Measurements from ENCODE around the gene PLLP. TPM values are rescaled to one million over a fixed set of nuclear protein-coding genes. Genes with fewer than 3 reads are reported as not detected.

Gene PLLP
- total RNA-seq, 1 experiment from 2014 or later = 3.1 TPM

- no peak for TF ChIP-seq CTCF (IDR thresholded peaks at IDR 0.05 in 2 of 3, conservative IDR thresholded peaks at IDR 0.05 in 1 of 3; ENCODE audit: borderline replicate concordance in 1 of 3, insufficient read depth in 1 of 3, low read depth in 2 of 3, low read length in 2 of 3)
- no peak for TF ChIP-seq EZH2phosphoT487 (IDR thresholded peaks at IDR 0.05; ENCODE audit: borderline replicate concordance)
- no peak for TF ChIP-seq ZNF274 (IDR thresholded peaks at IDR 0.05; ENCODE audit: low read depth, low read length)
- TF ChIP-seq EZH2 (IDR thresholded peaks at IDR 0.05) = no peak
- TF ChIP-seq MAX (IDR thresholded peaks at IDR 0.05) = no peak
These were observed 26.1 kb downstream of the PLLP start (continued) for GRCh38 chr16:57258226-57258909.

- Histone ChIP-seq H3K4me2 (ENCODE audit: low read length) (no peak overlapping the region), H3K27ac (ENCODE audit: low read depth, low read length) (no peak overlapping the region), H3K9me3 (ENCODE audit: control insufficient read depth in 1 of 2, insufficient read depth in 1 of 2, low read depth in 1 of 2, low read length in 2 of 2) (no peaks in the 10 kb centered on the region), H2AFZ (ENCODE audit: low read depth, low read length, poor library complexity, severe bottlenecking) (no peak overlapping the region), H3K4me1 (ENCODE audit: control insufficient read depth in 1 of 2, insufficient read depth in 2 of 2, low read length in 2 of 2) (peaks cover 0 to 8% of the 10 kb centered on the region in 2 experiments; a peak in 1 of 4 replicates), H3K9ac (ENCODE audit: low read length) (no peak overlapping the region), H3K9me2 (ENCODE audit: insufficient read depth) (no peaks in the 10 kb centered on the region), H3K36me3 (ENCODE audit: control insufficient read depth in 1 of 2, insufficient read depth in 2 of 2, low read length in 2 of 2) (peaks cover under 1 to 4% of the 10 kb centered on the region in 2 experiments; a peak in 2 of 4 replicates), H3K4me3 (replicated peaks in 1 of 2; ENCODE audit: low read depth in 1 of 2, low read length in 2 of 2) (no peak overlapping the region), H3K79me2 (ENCODE audit: insufficient read depth, low read length) (no peaks in the 10 kb centered on the region), H4K20me1 (ENCODE audit: insufficient read depth) (no peaks in the 10 kb centered on the region), H3K27me3 (ENCODE audit: insufficient read depth, low read length) (no peaks in the 10 kb centered on the region)
- DNase-seq (ENCODE audit: low read depth, low spot score) (no peak), ATAC-seq (no peak)
- TF ChIP-seq ZFX (IDR thresholded peaks at IDR 0.05) (no peak), ELF1 (IDR thresholded peaks at IDR 0.05; ENCODE audit: borderline replicate concordance, low read depth) (no peak), POLR2A (IDR thresholded peaks at IDR 0.05; ENCODE audit: borderline replicate concordance, extremely low read depth, insufficient read depth, insufficient read length) (no peak), POLR2AphosphoS5 (IDR thresholded peaks at IDR 0.05; ENCODE audit: low read depth, low read length) (no peak), EZH2 (IDR thresholded peaks at IDR 0.05) (no peak), FOSL1 (IDR thresholded peaks at IDR 0.05; ENCODE audit: low read depth) (no peak)
- no TSS peak for BruUV-seq (replicated peaks)
- ChIA-PET CTCF (no interaction called here), RAD21 (ENCODE audit: low non-redundant PET in 1 of 2, low total read pairs in 2 of 2, uncharacterized antibody in 2 of 2, unreplicated experiment in 2 of 2) (no interaction called here), POLR2A (no interaction called here)
- intact Hi-C loops (cut with micrococcal nuclease) = no loop called here
These were observed 26.9 kb downstream of the PLLP start for GRCh38 chr16:57257455-57258070.
